Measurements from ENCODE around the gene RRM2. TPM values are rescaled to one million over a fixed set of nuclear protein-coding genes. Genes with fewer than 3 reads are reported as not detected.

The RRM2 gene
- polyA plus RNA-seq, 2 donors, result 14.8 to 43.2 TPM

GRCh38 chr2:10175441-10175840, 52.9 kb downstream of the RRM2 start:
- Histone ChIP-seq H3K36me3 (ENCODE audit: control insufficient read depth in 2 of 2, insufficient read depth in 2 of 2, low read length in 1 of 2) (no peaks in the 10 kb centered on the region), H3K4me1 (ENCODE audit: control insufficient read depth in 2 of 2, insufficient read depth in 2 of 2, low read length in 1 of 2) (no peaks in the 10 kb centered on the region), H3K27me3 (ENCODE audit: control insufficient read depth in 1 of 2, insufficient read depth in 2 of 2, low read length in 2 of 2) (no peaks in the 10 kb centered on the region), H3K27ac (ENCODE audit: low read depth in 2 of 2, low read length in 1 of 2) (no peak overlapping the region), H3K9me3 (ENCODE audit: control insufficient read depth in 2 of 2, insufficient read depth in 1 of 2, low read depth in 1 of 2, low read length in 1 of 2) (no peaks in the 10 kb centered on the region), H3K4me3 (ENCODE audit: low read depth in 1 of 2, low read length in 2 of 2) (no peak overlapping the region)
- WGBS, 2 donors, result 96 to 97% methylated on average over 10 of the region's 10 CpGs

GRCh38 chr2:10178751-10179150, 56.2 kb downstream of the RRM2 start:
- Histone ChIP-seq H3K27ac (ENCODE audit: low read depth in 2 of 2, low read length in 1 of 2) (no peak overlapping the region), H3K4me1 (ENCODE audit: control insufficient read depth in 2 of 2, insufficient read depth in 2 of 2, low read length in 1 of 2) (no peaks in the 10 kb centered on the region), H3K27me3 (ENCODE audit: control insufficient read depth in 1 of 2, insufficient read depth in 2 of 2, low read length in 2 of 2) (no peaks in the 10 kb centered on the region), H3K4me3 (ENCODE audit: low read depth in 1 of 2, low read length in 2 of 2) (no peak overlapping the region), H3K36me3 (ENCODE audit: control insufficient read depth in 2 of 2, insufficient read depth in 2 of 2, low read length in 1 of 2) (no peaks in the 10 kb centered on the region), H3K9me3 (ENCODE audit: control insufficient read depth in 2 of 2, insufficient read depth in 1 of 2, low read depth in 1 of 2, low read length in 1 of 2) (no peaks in the 10 kb centered on the region)
- WGBS, 2 donors, result 95 to 96% methylated on average over 7 of the region's 7 CpGs

GRCh38 chr2:10179422-10179821, 56.9 kb downstream of the RRM2 start:
- whole genome bisulfite sequencing, 2 donors, result 93 to 96% methylated on average over 3 of the region's 3 CpGs
- no peaks in the 10 kb centered on the region for H3K27me3 ChIP-seq (ENCODE audit: control insufficient read depth in 1 of 2, insufficient read depth in 2 of 2, low read length in 2 of 2)
- no peak overlapping the region for H3K4me3 ChIP-seq (ENCODE audit: low read depth in 1 of 2, low read length in 2 of 2)
- no peaks in the 10 kb centered on the region for H3K36me3 ChIP-seq (ENCODE audit: control insufficient read depth in 2 of 2, insufficient read depth in 2 of 2, low read length in 1 of 2)
- H3K9me3 ChIP-seq (ENCODE audit: control insufficient read depth in 2 of 2, insufficient read depth in 1 of 2, low read depth in 1 of 2, low read length in 1 of 2), result no peaks in the 10 kb centered on the region
- H3K27ac ChIP-seq (ENCODE audit: low read depth in 2 of 2, low read length in 1 of 2), result no peak overlapping the region
- H3K4me1 ChIP-seq (ENCODE audit: control insufficient read depth in 2 of 2, insufficient read depth in 2 of 2, low read length in 1 of 2), result no peaks in the 10 kb centered on the region

GRCh38 chr2:10180229-10180628, 57.7 kb downstream of the RRM2 start:
- no peaks in the 10 kb centered on the region for H3K9me3 ChIP-seq (ENCODE audit: control insufficient read depth in 2 of 2, insufficient read depth in 1 of 2, low read depth in 1 of 2, low read length in 1 of 2)
- H3K4me1 ChIP-seq (ENCODE audit: control insufficient read depth in 2 of 2, insufficient read depth in 2 of 2, low read length in 1 of 2), result no peaks in the 10 kb centered on the region
- H3K27me3 ChIP-seq (ENCODE audit: control insufficient read depth in 1 of 2, insufficient read depth in 2 of 2, low read length in 2 of 2), result no peaks in the 10 kb centered on the region
- no peaks in the 10 kb centered on the region for H3K36me3 ChIP-seq (ENCODE audit: control insufficient read depth in 2 of 2, insufficient read depth in 2 of 2, low read length in 1 of 2)
- H3K4me3 ChIP-seq (ENCODE audit: low read depth in 1 of 2, low read length in 2 of 2), result no peak overlapping the region
- H3K27ac ChIP-seq (ENCODE audit: low read depth in 2 of 2, low read length in 1 of 2), result no peak overlapping the region
- WGBS, 2 donors, result 76 to 86% methylated on average over 7 of the region's 7 CpGs

Other genes starting within 250 kb of the RRM2 start
- 10 to 100 TPM; 61.8 to 94.7 TPM for gene GRHL1, start 171.0 kb upstream of the RRM2 start, polyA plus RNA-seq
- gene KLF11, start 79.2 kb upstream of the RRM2 start, polyA plus RNA-seq, result 1 to 10 TPM; 1.7 to 4.3 TPM
- gene CYS1, start 42.3 kb upstream of the RRM2 start, polyA plus RNA-seq, result under 1 TPM; 0.29 to 0.94 TPM
- gene HPCAL1, start 180.2 kb downstream of the RRM2 start, polyA plus RNA-seq, result 10 to 100 TPM in 1 of 2 donors, 1 to 10 TPM in 1; 6.2 to 13.2 TPM